SW480 (cell line): ENCODE measurements around the gene MAP4.

Experiments used
- DNase-seq: peaks from one replicate; pipeline ENCODE4 v3.0.0-alpha.2; 2016; ENCODE audit warnings: low spot score

MAP4 gene

DNA sequence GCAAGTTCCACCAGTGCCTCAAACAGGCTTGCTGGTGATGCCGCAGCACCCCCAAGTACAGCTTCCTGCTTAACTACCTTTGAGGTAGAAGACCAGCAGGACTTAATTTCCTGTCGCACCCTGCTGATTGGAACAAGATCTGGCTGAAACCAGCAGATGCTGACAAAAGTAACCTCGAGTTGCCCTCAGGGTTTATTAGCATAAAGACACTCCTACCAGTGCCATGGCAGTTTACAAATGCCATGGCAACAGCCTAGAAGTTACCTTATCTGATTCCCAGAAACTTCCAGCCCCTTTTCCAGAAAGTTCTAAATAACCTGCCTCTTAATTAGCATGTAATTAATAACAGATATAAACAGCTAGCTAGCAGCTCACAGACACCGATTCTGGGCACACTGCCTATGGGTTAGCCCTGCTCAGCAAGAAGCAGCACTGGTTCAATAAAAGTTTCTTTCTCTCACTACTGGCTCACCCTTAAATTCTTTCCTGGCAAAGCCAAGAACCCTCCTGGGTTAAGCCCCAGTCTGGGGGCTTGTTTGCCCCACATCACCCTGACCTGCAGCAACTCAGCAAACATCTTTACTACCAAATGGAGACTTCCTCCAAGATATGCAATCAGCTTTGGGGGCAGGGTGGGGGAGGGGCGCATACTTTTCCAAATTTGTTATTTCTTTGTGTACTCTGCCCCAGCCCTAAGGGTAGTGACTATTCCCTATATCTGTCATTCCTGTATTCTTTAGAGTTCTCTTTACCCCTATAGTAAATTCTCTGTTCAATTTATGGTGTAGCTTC is 54.2 kb downstream of the MAP4 start:
- no peak for DNase-seq

DNA sequence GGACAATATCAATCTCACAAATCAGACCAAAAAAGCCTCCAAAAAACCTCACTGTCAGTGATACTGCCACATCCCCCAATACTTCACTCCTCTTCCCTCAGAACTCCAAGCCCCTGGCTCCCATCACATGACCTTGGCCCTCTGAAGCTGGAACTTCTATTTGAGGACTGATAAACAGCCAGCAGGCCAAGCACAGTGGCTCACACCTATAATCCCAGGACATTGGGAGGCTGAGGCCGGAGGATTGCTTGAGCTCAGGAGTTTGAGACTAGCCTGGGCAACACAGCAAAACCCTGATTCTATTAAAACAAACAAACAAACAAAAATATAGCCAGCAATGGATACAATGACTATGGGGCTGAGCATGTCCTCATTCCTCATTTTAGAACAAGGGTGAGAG is 55.2 kb downstream of the MAP4 start:
- no peak for DNase-seq

DNA sequence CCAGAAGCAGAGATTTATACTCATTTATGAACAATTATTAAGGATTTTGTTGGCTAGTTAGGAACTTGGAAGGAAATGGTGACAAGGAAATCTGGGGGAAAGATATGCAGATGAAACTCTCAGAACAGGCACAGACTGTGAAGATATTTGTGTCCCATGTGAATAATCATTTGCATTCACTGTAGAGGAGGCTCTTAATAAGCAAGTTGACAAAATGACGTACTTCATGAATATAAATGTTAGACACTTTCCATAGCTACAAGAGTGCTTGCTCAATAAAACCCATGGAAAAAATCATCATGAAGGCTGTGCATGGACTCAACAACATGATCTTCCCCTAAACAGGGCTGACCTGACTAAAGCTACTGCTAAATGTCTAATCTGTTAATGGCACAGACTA is 59.7 kb downstream of the MAP4 start:
- no peak for DNase-seq

DNA sequence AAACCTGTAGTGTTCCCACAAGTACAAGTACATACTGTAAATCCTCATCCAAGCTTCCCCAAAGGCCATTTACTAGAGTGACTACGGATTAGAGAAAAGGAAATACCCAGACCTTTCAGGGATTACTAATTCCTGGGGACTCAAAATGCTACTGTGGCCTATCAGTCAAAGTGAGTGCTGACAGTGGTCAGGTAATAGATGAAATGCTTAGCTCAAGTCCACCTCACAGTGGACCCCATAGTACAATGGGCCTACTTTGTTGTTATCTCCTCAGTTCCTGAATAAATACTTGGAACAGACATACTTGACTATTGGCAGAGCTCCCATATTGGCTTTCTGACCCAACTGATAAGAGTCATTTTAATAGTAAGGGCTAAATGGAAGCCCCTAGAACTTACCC is 61.6 kb downstream of the MAP4 start:
- DNase-seq = no peak

DNA sequence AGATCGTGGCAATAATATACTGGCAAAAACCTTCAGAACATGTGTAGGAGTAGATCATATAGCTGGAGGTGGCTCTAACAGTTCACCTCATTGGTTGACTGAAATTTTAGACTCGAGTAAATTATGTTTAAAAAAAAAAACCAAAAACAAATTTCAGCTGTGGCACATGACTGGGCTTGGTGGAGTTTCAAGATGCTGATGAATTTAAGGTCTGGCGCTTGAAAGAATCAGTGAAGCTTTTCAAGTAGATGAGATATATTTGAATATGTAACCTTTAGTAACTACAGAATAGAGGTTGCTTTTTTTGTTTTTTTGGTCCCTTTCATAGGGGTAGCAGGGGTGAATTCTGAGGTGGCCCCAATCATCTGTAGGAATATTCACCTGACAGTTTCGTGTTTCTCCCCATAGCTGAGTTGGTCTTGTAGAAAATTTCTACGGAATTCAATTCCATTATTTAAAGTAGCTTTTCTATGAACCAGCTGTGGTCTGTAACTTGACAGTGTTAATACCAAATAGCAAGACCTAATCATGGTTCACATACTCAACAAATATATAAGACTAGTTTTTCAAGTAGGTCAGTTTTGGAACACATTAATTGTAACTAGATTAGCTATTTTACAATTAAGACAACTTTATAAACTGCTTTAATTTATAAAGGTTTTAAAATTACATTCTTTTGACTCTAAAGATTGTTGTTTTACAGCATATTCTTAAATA is 65.6 kb downstream of the MAP4 start:
- DNase-seq = no peak

DNA sequence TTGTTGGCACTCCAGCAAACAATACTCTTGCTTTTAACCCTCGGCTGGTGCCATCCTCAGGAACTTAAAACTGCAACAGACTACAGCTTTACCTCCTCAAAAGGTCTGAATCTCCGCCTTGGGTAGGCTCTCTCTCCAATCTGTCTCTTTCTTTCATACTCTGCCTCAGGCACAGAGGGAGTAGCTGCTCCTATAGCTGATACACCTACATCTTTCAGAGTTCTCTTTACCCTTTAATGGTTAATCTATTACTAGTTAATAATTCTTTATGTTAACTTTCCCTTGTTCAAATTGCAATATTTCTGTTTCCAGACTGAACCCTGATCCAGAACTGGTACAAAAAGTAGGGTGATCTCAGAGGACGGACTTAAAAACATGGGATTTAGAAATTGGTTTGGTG is 66.2 kb downstream of the MAP4 start:
- DNase-seq = no peak

DNA sequence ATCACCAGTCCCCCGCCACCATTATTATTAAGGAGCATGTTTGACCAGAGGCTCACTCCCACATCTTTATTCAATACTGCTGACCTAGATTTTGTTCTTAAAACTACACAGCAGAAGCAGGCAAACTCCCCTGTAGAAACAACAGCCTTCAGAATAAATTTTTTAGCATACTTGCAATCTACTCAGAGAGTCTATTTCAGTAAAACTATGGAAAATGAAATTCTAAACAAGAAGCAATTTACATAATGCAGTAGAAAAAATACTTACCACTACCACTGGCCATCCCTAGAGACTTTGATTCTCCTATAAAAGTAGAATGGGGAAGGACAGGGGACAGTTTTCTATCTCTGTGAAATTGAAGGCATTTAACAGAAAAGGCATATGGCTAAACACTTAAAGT is 76.0 kb downstream of the MAP4 start:
- no peak for DNase-seq

DNA sequence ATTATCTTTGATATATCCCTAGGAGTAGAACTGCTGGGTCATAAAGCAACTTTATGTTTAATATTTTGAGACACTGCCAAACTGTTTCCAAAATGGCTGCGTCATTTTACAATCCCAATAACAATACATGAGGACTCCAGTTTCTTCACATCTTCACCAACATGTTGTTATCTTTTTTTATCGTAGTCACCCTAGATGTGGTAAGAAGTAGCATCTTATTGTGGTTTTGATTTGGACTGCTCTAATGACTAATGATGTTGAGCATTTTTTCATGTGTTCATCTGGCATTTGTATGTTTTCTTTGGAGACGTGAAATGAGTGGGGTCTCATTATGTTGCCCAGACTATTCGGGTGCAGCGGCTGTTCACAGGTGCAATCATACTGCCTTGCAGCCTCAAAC is 83.8 kb downstream of the MAP4 start:
- DNase-seq = no peak

DNA sequence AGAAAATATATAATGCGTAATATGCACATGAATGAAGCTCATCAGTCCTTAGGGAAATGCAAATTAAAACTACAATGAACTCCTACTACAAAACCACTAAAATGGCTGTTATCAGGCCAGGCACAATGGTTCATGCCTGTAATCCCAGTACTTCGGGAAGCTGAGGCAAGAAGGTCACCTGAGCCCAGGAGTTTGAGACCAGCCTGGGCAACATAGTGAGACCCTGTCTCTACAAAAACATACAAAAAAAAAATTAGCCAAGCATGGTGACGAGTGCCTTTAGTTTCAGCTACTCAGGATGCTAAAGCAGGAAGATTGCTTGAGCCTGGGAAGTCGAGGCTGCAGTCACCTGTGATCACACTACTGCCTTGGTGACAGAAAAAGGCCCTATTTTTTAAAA is 85.2 kb downstream of the MAP4 start:
- DNase-seq = no peak

DNA sequence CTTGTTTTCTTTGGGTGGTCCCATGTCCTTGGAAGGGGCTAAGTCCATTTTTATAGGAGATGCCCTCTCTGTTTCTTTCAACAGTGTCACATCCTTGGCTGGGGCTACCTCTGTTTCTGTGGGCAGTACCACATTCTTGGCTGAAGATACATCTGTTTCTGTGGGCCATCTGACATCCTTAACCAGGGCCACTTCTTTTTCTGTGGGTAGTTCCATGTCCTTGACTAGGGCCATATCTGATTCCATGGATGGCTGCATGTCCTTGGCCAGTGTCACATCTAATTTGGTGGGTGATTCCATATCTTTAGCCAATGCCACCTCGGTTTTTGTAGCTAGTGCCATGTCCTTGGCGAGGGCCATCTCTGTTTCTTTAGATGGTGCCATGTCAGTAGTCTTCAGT is 99.5 kb downstream of the MAP4 start:
- no peak for DNase-seq

DNA sequence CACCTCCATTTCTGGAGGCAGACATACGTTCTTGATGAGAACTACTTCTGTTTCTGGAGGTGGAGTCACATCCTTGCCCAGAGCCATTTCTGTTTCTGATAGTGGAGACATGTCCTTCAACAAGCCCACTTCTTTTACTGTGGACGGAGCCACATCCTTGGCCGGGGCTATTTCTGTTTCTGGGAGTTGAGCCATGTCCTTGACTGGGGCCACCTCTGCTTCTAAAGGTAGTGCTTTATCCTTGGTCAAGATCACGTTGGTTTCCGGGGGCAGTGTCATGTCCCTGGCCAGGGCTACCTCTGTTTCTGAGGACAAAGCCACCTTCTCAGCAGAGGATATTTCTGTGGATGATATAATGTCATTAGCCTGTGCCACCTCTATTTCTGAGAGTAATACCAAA is 100.0 kb downstream of the MAP4 start:
- DNase-seq = no peak

DNA sequence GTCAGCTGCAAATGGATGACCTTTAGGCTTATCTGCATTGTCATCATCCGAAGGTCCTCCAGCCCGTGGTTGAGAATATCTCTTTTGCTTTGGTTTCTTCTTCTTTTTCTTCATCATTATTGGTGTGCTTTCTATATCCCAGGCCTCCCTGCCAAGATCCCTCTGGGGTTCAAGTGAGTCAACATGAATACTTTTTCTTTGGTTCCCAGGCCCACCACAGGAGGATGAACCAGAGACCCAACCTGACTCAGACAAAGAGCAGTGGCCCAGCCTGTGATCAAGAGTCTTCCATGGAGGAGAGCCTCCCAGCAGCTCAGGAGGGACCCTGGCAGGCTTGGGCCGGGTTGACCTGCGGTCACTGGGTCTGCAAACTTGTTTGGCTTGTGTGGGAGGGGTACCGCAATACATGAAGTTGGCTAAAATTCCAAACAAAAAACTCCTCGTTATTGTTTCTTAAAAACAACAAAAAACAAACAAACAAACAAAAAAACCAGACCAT is 104.2 kb downstream of the MAP4 start:
- DNase-seq = no peak

DNA sequence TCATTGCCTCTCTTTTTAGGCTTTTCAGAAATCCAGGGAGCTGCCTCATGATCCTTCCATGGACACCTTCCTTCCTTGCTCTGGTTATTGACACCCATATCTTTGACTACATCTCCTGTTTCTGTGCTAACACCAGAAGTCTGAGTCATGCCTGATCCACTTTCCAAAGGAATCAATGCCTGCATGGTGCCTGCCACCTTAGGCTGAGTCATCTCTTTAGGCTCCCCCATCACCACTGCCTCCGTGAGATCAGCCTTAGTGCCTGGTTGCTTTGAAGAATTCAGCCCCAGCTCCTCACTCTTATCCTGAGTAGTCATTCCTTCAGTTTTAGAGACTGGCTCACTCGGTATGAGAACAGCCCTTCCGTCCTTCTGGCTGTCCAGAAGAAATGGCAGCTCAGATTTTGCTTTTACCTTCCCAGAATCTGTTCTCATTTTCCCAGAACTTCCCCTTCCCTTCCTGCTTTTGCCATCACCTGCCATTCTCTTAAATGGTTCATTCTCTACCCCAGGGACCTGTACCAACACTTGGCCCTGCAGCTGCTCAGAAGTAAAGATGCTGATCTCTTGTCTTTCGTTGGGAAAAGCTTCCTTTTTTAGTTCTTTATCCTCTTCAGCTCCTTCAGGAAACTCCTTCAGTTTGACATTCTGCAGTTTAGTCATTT is 105.3 kb downstream of the MAP4 start:
- DNase-seq = peak; percentile 60

DNA sequence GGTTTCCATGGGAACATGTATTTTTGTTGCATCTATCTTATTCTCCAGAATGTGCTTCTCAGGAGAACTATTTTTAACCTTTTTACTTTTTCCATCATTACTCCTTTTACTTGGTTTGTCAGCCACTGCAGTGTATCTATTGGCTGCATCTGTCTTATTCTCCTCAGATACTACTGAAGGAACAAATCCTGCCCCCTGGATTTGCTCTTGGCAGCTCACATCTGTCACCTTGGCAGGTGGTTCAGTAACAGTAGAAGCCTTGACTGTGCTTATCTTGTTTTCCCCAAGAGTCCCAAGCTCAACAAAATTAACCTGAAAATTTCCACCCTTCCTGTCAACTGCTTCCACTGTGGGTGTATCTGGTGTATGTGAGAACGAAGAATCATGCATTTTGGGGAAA is 106.0 kb downstream of the MAP4 start:
- no peak for DNase-seq

DNA sequence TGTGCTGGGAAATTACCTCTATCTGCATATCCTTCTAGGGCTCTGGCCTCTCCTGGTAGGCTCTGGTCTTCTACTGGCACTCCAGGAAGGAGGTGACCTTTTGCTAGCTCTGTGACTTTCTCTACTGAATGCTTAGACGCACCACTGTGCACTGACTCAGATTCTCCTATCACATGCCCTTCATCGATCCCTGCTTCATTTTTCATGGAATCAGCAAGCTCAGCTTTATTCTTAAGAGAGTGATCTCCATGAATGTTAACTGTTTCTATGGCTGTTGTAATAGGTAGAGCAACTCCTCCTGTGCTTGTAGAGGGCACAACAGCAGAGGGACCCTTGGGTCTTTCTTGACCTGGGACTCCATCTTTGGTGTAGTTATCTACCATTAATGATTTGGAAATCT is 106.6 kb downstream of the MAP4 start:
- DNase-seq = no peak

DNA sequence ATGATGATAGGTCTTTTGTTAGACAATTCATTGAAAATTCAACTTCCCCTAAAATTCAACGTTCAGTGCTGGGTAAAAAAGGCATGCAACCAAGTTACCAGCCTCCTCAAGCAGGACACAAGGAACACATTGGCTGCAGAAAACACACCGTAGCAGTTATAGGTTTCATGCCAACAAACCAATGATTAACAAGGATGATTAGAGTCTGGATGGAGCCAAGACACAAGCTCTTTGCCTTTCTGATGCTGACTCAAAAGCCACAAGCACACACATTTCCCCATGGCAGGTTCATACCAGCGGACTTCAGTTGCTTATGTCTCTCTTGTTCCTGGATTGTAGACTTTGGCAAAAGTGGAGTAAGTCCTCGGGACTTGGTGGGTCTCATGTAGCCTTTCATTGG is 107.5 kb downstream of the MAP4 start:
- DNase-seq = no peak

DNA sequence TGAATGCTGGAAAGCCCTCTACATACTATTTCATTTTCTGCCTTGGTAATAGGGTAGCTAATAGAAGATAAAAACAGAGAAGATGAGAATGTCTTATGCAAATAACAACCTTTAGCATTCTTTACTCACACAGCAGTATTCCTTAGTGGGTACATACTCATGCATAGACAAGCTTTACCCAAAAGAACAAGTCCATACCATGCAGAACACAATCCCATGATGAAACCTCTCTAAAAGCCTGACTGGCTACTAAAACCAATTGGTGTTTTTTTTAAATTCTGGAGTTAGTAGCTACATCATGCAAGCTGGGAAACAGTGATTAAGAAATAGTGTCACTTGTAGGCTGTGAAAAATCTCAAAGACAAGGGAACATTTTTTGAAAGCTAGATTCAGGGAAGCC is 108.4 kb downstream of the MAP4 start:
- no peak for DNase-seq

DNA sequence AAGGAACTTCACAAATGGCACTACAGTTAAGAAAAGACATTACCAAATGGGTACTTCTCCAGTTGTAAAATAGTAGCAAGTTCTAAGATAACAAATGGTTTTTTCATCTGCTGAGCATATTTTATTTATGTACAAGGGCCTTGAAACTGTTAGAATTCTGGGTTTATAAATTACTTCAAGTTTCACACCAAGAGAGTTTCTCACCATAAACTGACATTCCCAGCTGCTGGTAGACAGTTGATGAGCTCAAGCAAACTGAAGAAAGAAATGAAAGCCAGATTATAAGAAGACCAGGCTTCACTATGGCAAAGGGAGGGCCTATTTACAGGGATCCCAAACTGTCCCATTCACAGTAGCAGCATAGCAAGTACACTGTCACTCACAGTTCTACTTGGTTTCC is 113.5 kb downstream of the MAP4 start:
- DNase-seq = no peak

DNA sequence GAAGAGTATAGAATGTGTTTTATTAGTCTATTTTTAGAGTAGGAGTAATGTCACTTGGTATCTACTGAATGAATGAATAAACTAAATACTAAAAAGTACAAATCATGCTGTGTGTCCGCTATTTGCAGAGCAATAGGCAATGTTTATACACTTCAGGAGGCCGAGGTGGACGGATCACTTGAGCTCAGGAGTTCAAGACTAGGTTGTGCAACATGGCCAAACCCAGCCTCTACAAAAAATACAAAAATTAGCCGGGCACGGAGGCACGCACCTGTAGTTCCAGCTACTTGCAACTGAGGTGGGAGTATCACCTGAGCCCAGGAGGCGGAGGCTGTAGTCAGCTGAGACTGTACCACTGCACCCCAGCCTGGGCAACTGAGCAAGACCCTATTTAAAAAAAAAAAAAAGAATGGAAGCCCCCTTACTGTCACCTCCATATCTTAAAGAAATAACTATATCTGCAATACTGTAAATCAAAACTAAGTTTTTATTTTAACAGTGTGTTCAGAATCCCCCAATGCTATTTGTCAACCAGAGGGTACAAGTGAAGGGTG is 114.9 kb downstream of the MAP4 start:
- no peak for DNase-seq

DNA sequence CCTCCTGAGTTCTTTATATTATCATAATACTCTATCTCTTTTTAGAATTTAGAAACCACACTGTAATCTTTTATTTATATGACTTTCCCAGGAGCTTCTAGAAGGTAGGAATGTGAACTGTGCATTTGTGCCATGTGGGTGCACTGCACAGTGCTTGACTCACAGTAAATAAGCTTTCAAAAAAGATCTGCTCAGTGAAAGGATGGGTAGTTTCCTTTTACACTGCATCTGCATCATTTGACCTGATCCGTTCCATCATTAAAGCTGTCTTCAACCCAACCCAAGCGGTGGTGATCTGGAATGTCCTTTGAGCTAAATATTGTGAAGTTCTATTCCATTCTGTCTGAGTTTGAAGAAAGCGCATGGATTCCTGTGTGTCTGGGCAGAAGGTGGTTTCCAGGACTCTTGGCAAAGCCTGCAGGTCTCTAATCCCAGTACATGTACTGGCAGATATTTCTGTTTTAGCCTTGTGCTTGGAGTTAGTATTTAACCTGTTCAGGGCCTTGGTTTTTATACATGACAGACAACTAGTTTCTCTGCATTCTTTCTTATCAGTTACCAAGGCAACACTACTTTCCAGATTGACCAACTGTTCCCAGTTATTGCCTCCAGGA is 116.6 kb downstream of the MAP4 start:
- DNase-seq = no peak

DNA sequence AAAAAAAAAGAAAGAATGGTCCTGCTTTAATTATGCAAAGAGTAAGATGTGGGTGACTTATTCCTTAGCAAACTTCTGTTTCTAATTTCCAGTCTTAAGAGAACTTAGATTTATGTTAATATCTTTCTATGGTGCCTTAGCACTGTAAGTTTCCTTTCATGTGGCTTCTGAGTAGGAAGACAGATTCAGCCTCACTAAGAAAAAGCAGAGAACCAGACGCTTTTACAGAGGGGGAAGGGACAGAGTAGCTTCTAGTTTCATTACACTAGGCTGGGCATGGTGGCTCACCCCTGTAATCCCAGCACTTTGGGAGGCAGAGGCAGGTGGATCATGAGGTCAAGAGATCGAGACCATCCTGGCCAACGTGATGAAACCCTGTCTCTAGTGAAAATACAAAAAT is 118.3 kb downstream of the MAP4 start:
- no peak for DNase-seq

DNA sequence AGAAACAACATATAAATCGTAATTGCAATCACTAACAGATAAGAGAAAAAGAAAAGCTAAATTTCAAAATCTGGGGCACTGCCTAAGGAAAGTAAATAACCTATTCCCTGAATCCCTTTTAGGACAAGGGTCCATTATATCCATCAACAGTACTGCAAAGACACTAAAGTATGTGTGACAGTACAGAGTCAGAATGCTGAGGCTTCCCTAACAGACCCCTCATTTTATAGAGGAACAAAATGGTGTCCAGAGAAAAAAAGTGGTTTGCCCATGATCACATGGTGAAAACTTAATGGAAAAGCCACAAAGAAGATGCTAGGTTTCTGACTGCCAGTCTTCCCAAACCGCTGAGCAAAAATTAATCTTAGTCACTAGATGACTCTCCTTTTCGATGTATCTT is 119.5 kb downstream of the MAP4 start:
- DNase-seq = no peak
